ENCODE data around the gene PARD6B. TPM values are rescaled to one million over a fixed set of nuclear protein-coding genes. Genes with fewer than 3 reads are reported as not detected.

PARD6B gene
- total and polyA plus RNA-seq, 2 of the 13 experiments (the other 11 are each of a cell fraction or from before 2014, with no cell fraction given) = 6.9 to 22.2 TPM

- TF ChIP-seq RERE (CRISPR knock-in tag; IDR thresholded peaks at IDR 0.05; ENCODE audit: low read depth) (peak; percentile 31; the same call in 1 of the 2 replicates), FOSL2 (CRISPR knock-in tag; IDR thresholded peaks at IDR 0.05) (peak; percentile 75), ARID3A (IDR thresholded peaks at IDR 0.05; ENCODE audit: low read depth, low read length) (no peak; the same call in 1 of the 2 replicates), FOXK2 (IDR thresholded peaks at IDR 0.05) (no peak), ZSCAN5A (CRISPR knock-in tag; IDR thresholded peaks at IDR 0.05; ENCODE audit: borderline replicate concordance) (no peak; the same call in 1 of the 2 replicates), ZNF318 (CRISPR knock-in tag; IDR thresholded peaks at IDR 0.05) (no peak), HMGA1 (CRISPR knock-in tag; conservative IDR thresholded peaks at IDR 0.05) (no peak), NFKB2 (CRISPR knock-in tag; IDR thresholded peaks at IDR 0.05; ENCODE audit: borderline replicate concordance) (peak; percentile 99), PHF20 (CRISPR knock-in tag; IDR thresholded peaks at IDR 0.05) (peak; percentile 83)
These were observed 59.4 kb downstream of the PARD6B start (continued) for GRCh38 chr20:50790651-50791277.

All from HepG2 (cell line).